ENCODE results near the gene SASH1.
"Not testable (repeated sequence)": the region's sequence is repeated elsewhere in the genome, so short reads cannot be mapped to it uniquely, and the experiment has no call there.

The SASH1 gene

DNA sequence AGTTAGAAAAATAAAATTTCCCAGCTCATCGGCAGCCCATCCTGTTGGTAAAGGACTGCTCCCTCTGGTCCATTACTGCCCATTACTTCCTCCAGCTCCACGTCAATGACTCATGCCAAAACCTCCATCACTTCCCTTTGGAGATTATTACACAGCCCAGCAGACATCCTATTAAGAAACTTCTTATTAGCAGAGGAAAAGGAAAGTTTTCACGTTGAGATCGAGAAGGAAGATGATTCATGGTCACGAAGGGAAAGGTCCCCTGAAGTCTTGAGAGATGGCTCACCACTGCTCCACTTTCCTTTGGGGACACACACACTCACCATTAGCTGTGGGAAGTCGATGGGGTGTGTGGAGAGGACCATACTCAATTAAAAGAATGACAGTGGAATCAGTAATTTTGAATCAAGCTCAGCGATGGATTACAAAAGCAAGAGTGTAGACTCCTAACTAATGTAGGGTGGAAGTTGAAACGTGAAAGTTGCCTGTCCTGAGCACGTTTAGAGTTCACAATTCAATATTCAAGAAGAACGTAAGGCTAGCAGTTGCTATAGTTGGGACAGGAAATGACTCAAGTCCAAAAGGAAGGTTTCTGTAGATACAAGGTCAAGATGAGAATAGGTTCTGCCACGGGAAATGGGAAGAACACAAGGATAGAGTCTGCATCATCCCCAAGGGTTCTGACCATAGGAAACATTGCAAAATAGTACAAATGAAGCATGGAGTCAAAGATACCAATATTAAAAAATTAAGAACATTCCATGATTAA lies 21.6 kb downstream of the SASH1 start:
- in situ Hi-C loops (cut with MboI; ENCODE audit: low sequenced_read_pairs): no loop called here

DNA sequence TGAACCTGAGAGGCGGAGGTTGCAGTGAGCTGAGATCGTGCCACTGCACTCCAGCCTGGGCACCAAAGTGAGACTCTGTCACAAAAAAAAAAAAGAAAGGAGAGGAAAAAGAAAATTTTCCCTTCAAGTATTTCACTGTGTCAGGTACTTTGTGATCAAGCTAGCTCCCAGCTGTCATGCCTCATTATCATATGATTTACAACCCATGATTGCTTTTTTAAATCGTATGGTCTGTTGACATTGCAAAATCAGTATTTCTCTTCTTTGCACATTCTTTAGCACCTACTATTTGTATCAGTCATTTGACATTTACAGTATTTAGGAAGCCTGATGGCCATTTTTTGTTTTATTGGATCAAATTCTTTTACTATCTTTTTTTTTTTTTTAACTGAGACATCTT lies 22.4 kb downstream of the SASH1 start:
- in situ Hi-C loops (cut with MboI; ENCODE audit: low sequenced_read_pairs): no loop called here

DNA sequence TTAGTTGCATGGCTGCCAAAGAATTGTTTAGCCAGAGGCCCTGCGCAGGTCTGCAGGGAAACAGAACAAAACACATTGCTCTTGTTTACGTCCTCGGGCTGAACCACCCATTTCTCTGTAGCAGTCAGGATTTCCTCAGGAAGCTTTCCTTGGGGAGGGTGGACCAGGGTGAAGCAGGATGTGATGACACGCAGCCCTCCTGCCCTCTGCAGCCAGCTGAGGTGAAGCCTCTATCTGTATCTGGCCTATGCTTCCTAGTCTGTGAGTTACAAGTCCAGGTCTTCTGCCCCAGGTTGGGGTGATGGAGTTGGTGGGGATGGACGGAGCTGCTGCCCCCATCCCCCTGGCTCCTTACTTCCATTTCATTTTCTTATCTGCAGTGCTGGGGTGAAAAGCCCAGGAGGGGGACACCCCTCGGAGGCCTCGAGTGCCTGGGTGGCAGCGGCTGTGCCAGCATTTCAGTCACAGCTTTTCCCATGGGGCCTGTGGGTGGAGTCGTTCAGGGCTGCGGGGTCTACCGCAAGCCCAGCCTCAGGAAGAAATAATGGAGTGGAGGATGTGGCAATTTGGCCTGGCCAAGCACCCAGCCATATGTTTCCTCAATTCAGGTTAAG lies 24.9 kb downstream of the SASH1 start:
- in situ Hi-C loops (cut with MboI; ENCODE audit: low sequenced_read_pairs): no loop called here

DNA sequence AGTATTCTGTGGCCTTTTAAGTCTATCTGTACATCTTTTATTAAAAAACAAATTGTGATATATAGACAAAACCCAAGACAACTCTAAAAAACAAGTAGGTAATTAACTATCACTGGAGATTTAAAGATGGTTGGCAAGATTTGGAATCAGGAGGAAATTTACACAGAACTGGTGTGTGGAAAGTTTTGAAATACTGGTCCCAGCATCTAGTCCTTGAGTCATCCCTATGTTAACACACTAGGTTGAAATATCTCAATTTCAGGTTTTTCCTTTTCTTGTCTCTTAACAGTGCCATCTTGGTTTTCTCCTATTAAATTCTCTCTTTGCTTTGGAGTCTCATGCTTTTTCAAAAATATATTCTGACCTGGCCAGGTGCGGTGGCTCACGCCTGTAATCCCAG lies 27.5 kb downstream of the SASH1 start:
- in situ Hi-C loops (cut with MboI; ENCODE audit: low sequenced_read_pairs): no loop called here

DNA sequence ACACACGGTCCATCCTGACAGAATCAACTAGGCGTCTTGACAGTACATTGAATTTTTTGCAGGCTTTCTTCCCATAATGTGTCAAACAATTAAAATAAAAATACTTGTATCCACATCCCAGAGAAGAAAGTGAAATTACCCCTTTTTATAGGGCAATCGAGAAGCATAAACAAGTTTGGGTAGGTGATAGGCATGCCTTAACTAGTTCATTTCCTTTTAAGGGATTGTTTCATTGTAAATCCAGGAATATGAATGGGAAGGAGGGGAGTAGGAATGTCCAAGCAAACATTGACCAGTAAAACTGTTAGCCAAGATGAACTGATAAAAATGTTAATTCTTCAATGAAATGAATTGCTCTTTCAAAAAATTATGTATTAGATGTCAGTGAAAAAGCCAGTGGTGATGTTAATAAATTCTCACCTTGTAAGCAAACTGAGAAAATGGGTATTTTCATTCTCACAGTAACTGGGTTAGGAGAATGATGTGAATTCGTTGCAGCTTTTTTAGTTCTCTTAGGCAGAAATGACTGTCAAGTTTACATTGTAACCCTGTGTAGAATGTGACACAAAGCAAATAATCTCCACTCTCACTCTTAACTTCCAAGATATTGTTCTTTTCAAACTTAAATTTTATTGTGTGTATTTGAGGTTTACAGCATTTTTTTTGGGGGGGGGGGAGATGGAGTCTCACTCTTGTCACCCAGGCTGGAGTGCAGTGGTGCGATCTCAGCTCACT lies 31.6 kb downstream of the SASH1 start:
- in situ Hi-C loops (cut with MboI; ENCODE audit: low sequenced_read_pairs): no loop called here

DNA sequence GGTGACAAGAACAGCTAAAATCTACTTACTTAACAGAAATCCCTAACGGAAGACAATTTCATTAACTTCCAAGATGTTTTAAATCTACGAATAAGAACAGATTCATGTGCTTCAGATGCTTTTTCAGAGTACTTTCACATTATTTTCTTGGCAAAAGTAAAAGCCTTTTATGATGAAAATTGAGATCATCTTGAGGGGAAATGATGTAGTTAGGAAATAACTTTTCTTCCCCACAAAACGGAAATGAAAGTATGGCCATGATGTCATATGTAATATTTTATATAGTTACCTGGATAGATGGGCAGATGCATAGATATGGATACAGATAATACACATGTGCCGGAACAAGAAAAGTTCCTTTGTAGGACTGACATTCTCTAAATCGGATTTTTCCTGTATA lies 32.8 kb downstream of the SASH1 start:
- in situ Hi-C loops (cut with MboI; ENCODE audit: low sequenced_read_pairs): no loop called here

DNA sequence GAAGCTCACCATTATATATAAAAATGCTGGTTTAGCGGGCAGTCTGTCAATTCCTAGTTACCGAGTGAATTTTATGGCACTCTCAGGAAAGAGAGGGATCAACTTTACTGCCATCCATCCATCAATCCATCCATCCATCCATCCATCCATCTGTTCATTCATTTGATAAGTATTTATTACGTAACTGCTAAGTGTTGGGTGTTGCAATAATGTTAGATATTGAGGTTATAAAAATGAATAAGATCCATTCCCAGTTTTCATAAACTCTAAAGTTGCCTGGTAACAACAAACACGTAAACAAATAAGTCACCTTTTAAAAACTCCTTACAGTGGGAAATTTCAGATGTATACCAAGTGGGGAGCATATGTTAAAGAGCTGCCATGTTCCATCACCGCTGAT lies 36.8 kb downstream of the SASH1 start:
- in situ Hi-C loops (cut with MboI; ENCODE audit: low sequenced_read_pairs): no loop called here

DNA sequence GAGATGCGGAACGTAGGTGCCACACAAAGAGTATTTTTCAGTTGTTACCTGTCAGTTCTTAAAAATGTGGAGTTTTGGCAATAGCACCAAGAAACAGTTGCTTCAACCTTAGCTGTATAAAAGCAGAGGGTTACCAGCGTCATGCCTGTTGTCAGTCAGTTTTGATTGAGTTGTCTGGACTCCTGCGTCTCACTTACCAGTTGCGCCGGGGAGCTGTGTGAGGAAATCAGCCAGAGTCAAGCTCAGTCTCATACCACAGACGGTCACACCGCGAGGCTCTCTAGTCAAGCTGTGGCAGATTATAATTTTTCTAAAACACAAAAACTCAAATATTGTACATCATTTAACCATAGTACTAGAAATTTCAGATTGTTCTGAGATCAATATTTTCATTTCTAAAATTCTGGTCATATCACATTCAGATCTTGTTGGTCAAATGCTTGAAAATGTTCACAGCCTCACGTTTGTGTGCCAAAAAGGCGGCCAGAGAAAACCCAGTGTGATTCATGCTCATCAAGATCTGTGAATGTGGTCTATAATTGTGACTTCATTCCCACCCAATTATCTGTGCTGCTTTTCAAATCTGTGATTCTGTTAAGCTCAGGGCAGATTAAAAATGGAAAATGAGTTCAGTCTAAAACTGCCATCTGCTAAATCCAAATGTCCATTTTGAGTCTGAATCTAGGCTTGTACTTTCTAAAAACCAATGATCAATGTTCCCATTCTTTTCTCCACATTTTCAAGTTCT lies 37.5 kb downstream of the SASH1 start:
- in situ Hi-C loops (cut with MboI; ENCODE audit: low sequenced_read_pairs): no loop called here

DNA sequence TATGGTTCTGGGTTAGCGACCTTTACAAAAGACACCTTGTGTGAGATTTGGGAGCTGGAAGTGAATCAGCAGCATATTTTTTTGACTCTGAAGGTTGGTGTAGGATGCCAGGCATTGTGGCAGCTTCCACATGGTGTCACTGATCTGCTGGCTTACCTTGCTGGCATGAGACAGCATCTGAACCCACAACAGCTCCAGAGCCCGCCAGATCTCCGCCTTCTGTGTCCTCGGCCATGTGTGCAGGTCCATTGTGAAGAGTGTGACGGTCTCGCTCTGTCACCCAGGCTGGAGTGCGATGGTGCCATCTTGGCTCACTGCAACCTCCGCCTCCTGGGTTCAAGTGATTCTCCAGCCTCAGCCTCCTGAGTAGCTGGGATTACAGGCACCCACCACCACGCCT lies 39.4 kb downstream of the SASH1 start:
- in situ Hi-C loops (cut with MboI; ENCODE audit: low sequenced_read_pairs): not testable (repeated sequence)

DNA sequence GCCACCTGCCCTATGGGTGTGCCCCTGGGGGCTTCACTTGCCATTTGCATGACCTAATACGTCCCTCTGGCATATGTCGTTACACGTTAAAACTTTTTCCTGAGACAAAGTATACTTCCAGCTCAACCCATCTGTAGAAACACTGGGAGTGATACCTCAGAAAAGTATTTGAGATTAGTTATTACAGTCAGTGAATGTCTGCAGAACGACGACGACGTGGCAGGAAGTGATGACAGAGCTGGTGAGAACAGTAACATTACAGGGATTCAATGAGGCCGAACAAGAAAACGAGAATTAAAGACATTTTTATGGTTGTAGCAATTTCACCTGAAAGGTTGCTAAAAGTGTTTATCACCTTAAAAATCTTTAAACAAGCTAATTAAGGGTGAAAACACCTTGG lies 40.2 kb downstream of the SASH1 start:
- in situ Hi-C loops (cut with MboI; ENCODE audit: low sequenced_read_pairs): no loop called here

DNA sequence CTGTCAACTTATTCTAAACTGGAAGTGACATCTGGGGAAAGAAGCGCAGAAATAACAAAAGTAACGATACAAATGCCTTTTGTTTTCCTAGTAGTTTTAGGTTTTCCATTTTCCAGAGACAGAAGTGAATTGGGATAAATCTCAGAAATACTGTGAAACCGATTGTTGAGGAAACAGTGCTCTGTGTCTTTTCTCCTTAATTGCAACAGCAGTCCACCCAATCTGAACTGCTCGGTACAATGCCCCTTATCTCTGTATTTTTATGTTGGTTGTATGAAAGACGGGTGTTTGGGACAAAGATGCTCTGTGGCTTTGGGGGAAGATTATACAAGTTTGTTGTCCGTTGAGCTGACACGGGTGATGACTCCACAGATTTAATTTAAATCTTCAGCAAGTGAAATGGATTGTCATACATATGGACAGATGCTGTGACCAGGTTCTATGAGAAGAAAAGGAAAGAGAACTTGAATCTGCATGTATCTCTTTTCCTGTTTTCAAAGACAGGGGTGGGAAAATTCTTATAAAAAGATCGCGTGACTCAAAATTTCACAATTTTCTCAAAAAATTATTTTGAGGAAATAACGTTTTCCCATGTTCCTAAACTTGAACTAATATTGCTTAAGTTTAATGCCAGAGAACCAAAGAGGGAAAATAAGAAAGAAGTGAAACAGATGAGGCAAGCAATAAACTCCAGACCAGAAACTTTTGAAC lies 41.2 kb downstream of the SASH1 start:
- in situ Hi-C loops (cut with MboI; ENCODE audit: low sequenced_read_pairs): no loop called here

DNA sequence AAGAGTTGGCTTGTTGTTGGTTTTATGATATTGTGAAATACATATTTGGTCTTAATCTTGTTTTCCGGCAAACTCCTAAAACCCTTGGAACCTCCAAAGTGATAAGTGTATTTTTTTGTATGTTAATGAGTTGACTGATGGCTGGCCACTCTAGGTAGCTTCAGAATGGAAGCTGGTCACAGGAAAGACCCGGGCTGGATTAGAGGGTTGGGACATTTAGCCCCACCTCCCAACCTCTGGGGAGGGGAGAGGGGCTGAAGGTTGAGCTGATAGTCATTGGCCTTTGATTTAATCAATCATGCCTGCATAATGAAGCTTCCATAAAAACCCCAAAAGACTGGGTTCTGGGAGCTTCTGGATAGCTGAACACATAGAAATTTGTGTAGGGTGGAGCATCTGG lies 42.7 kb downstream of the SASH1 start:
- in situ Hi-C loops (cut with MboI; ENCODE audit: low sequenced_read_pairs): no loop called here

DNA sequence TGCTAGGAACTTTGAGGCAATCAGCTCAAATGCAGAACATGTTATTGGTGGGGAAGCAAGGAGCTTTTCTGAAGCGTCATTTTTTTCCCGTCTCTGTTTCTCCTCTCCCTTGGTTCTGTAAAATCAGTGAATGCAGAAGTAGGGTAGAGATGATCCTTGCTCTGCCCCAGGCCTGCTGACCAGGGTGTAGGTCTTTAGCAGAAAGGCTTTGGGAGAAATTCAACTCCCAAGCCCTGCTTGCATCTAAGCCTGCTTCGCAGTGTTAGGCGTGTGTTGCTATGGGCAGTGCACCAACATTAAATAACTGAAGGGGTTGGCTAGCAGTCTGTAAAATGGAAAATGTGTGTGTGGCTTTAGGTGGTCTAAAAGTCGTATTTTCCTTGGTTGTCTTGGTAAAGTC lies 45.9 kb downstream of the SASH1 start:
- in situ Hi-C loops (cut with MboI; ENCODE audit: low sequenced_read_pairs): no loop called here

DNA sequence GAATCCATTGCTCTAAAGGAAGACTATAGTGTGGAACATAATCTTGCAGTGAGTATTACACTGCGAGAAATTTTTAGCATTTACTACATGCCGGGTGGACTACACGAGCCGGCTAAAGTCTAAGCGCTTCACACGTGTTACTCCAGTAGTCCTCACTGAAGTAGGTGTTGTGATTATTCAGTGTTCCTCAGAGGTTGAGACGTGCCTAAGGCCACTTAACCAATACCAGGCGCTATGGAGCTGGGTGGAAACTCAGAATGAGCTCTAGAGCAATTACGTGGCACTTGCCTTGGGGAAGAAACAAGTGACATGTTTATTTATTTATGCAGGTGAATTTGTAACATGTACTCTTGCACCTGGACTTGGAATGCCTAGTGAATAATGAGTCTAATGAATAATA lies 46.4 kb downstream of the SASH1 start:
- in situ Hi-C loops (cut with MboI; ENCODE audit: low sequenced_read_pairs): no loop called here

DNA sequence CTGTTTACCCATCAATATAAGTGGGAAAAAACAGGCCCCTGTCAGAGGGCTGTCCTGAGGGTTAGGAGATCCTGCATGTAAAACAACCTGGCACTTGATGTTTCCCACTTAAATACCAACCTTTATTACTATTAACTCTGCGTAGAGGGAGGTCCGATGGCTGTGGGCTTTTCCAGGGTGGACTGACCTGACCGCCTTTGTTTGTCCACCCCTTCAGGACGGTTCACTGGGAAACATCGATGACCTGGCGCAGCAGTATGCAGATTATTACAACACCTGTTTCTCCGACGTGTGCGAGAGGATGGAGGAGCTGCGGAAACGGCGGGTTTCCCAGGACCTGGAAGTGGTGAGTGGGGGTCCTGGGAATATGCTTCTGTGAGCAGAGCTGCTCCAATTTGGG lies 47.3 kb downstream of the SASH1 start:
- in situ Hi-C loops (cut with MboI; ENCODE audit: low sequenced_read_pairs): no loop called here

DNA sequence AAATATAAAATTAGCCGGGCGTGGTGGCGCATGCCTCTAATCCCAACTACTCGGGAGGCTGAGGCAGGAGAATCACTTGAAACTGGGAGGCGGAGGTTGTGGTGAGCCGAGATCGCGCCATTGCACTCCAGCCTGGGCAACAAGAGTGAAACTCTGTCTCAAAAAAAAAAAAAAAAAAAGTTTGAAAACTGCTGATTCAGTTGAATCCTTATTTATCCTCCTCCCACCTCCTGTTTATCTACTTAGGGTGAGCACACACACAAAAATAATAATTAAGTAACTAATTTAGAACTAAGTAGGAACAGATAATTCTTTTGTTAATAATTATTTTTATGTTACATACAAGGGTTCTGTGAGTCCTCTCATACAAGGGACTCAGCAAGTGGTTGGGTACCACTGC lies 49.5 kb downstream of the SASH1 start:
- in situ Hi-C loops (cut with MboI; ENCODE audit: low sequenced_read_pairs): not testable (repeated sequence)

DNA sequence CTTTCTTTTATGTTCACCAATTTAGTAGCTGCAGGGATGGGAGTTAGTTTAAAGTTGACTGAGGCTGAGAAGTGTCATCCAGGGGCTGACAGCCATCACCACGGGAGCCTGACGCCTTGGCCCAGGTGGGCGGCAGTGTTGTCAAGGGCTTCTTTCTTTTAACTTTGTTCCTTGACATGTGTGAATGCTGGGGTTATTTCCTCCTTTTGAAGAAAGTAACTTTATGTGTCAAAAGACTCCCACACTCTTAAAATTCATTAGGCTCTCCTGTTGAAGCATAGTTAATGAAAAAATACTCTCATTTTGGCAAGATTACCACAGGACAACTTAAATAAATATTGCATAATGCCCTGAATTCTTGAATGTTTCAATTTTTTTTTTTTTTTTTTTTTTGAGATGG lies 50.0 kb downstream of the SASH1 start:
- in situ Hi-C loops (cut with MboI; ENCODE audit: low sequenced_read_pairs): no loop called here

DNA sequence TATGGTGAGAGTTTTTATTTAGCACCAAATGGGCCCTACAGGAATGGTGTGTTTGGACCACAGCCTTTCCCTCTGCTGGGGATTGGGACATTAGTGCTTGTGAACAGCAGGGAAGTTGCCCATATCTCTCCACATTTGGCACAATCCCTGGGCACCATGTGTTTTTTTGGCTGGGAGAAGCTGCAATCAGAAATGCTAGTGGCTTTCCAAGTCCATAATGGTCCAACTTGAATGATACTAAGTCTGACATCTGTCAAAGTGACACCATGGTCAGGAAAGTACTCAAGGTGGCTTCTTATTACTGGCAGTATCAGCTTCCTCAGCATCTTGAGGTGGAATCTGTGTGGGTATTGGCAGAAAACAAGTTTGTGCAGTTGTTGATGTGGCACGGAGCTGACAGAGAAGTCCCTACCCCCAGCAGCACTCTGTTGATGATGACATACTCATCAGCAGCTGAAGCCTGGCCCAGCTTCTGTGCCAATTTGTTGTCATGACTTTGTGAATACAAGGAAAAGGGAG lies 53.0 kb downstream of the SASH1 start:
- in situ Hi-C loops (cut with MboI; ENCODE audit: low sequenced_read_pairs): no loop called here

DNA sequence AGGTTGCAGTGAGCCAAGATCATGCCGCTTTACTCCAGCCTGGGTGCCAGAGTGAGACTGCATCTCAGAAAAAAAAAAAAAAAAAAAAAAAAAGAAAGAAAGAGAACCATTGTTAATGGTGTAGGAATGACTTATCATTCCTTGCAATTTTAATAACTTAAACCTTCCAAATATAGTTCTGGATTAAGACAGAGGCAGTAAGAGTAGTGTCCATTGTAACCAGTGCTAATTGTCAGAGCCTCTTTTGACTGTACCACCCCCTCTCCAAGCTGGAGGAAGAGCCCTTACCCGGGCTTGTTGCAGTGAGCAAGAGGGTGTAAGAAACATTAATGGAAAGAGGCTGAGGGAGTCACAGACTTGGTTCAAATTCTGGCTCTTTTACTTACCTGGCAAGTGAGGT lies 53.8 kb downstream of the SASH1 start:
- in situ Hi-C loops (cut with MboI; ENCODE audit: low sequenced_read_pairs): no loop called here

DNA sequence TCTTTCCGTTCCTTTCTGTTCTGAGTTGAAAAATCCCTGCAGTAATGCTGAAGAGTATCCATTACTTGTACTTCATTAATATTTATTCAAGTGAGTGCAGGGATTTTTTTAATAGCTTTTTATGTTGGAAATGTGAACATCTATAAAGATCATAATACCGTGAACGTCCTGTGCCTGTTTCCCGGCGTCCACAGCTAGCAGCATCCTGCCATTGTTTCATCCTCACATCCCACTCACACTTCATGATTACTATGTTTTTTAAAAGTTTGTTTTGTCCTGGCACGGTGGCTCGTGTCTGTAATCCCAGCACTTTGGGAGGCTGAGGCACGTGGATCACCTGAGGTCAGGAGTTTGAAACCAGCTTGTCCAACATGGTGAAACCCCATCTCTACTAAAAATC lies 54.3 kb downstream of the SASH1 start:
- in situ Hi-C loops (cut with MboI; ENCODE audit: low sequenced_read_pairs): no loop called here

DNA sequence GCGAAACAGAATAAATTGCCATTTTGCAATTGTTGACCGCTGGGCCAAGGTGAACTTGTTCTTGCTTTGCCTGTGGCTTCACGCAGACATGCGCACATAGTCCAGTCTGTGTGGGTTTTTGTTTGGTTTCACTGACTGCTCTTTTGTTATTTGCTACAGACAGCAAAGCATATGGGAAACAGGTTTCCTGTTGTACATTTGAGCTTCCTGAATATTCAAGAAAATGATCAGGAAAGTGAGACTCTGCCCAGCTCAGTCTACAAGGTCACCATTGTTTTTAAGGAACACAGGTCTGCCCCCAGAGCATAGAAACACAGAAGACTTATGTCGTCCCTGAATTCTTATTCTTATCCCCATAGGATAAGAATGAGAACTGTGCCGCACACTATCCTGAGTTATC lies 55.6 kb downstream of the SASH1 start:
- in situ Hi-C loops (cut with MboI; ENCODE audit: low sequenced_read_pairs): no loop called here
